Measurements from ENCODE around the gene GAS2L3.

Gene GAS2L3

GRCh38 chr12:100656856-100657255 lies 83.4 kb downstream of the GAS2L3 start:
- DNase-seq (ENCODE audit: low spot score) (no peak), FAIRE-seq (no peak)

DNA sequence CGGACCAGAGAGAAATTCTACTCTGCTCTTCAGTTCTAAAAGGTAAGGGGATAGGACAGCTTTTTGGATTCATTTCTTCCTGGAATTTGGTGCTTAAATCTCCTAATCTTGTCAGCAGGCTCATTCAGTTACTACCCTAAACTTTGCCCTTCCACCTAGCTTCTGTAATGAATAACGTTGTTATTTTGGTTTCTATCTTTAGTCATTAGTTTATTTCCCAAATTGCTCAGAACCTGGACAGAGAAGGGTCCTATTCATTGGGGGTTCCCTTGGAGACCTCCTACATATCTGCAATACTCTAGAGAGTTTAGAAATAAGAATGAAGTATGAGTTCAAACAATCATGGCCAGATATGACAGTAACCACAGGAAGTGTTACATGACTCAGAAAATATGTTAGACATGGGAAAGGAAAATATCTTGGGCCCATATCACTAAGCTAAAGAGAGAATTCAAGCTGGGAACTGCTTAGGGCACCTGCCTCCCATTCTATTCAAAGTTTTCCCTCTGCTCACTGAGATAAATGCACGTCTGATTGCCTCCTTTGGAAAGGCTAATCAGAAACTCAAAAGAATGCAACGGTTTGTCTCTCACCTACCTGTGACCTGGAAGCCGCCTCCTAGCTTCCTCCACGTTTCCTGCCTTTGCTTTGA lies 87.9 kb downstream of the GAS2L3 start:
- FAIRE-seq (no peak), DNase-seq (ENCODE audit: low spot score) (no peak)

DNA sequence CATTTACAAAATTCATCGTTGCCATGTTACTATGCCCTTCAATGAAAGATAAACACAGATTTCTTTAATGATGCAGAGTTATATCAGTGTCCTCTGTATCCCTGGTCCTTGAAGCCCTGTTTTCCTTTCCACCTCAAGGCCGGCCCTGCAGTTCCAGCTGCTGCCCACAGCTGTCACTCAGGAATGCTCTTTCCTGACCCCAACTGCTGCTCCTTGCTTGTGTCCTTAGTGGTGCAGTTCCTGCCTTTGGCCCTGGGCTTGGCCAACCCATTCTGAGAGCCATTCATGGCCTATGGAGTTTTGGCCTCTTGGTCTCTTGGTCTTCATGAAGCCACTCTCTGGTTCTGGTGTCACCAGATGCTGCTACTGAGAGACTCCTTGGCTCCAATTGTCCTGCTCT lies 93.1 kb downstream of the GAS2L3 start:
- no peak for FAIRE-seq
- no peak for DNase-seq (ENCODE audit: low spot score)

DNA sequence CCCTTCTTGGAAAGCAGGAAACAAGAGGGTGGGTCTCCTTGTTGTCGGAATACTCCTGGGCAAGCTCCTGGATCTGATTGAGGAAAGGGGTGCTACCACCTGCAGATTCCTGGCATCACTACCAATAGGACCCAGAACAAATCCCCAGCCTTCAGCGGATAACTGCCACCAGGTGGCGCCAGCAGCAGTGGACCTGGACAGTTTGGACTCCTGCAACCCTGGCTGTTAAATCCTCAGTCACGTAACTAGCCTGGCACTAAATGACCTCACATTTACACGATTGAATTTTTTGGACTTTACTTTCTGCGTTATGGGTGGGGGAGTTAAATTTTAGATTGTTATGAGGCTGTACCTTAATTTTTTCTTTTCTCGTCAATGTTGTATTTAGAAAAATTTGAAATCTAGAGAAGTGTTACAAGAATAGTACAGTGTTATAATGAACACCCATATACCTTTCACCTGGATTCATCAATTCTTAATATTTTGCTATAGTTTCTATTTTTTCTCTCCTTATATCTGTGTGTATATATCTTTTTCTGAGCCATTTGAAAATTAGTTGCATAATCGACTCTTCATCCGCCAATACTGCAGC lies 95.6 kb downstream of the GAS2L3 start:
- FAIRE-seq (no peak), DNase-seq (ENCODE audit: low spot score) (peak; percentile 57)

DNA sequence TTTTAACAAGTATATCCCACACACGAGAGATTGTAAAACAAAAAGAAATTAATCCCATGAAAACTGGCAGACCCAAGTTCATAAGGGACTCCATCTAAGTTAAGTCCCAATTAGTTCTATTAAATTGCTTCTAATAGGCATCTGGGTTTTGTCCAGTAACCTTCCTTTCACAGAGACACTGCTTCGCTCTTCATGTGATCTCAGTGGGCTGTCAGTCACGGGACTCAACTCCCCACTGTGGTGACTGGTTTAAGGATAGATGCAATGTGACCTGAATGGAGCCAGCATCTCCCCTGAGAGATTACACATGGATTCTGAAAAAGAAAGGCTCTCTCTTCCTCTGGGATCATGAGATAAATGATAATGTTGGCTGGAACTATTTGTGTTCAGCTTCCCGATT lies 96.4 kb downstream of the GAS2L3 start:
- FAIRE-seq (no peak), DNase-seq (ENCODE audit: low spot score) (no peak)

DNA sequence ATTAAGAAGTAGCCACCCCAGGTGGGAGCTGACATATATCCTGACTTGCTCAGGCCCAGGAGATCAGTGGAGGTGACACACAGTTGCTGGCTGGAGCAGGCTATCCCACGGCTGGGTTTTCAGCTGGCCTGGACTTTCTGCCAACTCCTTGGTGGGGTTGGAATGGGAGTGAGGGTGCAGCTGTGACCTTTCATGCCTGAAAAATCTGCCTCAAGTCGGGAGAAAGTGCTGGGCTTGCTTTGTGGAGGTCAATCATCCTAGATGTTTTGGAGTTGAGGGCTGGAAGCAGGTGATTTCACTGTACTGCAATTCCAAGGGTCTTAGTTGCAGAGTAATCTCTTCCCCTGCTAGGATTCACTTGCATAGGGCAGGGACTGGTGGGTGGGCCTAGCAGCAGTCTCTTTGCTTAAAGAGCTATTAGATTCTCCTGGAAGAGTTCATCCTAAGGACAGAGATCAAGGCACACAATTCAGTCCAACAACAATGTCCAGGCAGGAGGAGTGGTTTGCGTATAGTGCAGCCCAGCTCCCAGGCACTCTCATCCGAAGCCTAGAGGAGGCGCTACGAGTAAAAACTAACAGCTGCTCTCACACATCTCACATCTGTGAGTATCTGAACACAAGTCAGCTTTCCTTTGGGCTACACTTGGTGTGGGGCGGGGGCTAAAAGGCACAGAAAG lies 98.1 kb downstream of the GAS2L3 start:
- FAIRE-seq (no peak), DNase-seq (ENCODE audit: low spot score) (no peak)

DNA sequence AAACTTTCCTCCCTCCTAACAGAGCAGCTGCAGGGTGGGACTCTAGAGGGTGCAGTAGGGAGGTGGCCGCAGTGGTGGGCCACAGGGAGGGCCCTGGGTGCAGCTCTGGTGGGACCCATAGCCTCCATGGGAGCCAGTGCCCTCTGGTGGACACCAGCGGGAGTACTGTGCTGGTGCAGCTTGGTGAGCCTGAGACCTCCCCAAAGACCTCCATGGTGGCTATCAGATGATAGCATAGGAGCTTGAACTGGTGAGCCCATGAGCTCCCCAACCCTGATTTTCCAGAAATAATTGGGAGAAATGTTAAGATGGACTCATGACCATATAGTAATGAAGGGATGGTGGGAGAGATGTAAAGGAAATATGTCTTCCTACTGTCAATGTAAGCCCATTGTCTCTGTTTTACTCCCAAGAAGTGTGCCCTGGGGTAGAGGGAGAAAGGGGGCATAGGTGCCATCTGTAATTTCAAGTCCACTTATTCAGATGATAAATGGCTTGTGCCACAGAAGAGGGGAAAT lies 98.7 kb downstream of the GAS2L3 start:
- FAIRE-seq, result no peak
- DNase-seq (ENCODE audit: low spot score), result no peak

DNA sequence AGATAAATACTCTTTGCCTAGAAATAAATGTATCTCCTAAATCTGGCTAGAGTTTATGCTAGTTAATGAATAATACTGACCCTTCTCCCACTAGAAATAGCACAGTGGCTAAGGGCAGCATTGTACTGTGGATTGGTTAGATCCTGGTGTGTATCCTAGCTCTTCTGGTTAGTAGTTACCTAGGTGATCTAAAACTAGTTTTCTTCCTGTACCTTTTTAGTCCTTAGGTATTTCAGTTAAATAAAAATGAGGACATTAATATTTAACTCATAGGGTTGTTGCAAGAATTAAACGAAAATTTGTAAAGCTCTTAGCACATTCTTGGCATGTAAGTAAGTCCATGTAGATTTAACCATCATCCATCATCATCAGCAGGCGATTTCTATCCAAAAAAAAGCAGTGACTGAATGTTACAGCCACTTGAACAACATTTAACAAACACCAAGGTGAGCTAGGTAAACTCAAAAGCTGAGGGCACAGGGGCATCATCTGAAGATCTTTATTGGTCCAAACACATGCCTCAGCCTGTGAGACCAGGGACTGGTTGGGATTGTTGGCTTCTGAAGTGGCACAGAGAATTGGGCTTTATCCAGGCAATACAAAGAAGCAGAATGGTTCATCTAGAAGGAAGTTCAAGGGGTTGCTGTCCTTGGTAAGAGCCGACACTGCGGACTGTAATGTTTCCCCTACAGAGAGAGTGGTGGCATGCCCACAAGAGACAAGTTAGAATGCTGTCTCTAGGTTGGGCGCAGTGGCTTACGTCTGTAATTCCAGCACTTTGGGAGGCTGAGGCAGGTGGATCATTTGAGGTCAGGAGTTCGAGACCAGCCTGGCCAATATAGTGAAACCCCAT lies 100.8 kb downstream of the GAS2L3 start:
- FAIRE-seq, result no peak

More for the DNA sequence above, 100.8 kb downstream of the GAS2L3 start:
- no peak for DNase-seq (ENCODE audit: low spot score)

All from urothelium cell line (cell line).